Gastrocnemius medialis (tissue), 4 donors: ENCODE measurements around the gene FNDC11. TPM values are rescaled to one million over a fixed set of nuclear protein-coding genes. Genes with fewer than 3 reads are reported as not detected.

ENCODE experiments used
- ATAC-seq, 2 donors: fragments of 150-250 bp; one replicate each; pipeline ENCODE4 v1.9.1; 2016
- DNase-seq, 2 donors: peaks; one replicate each; pipeline ENCODE4 v3.0.0-alpha.2; 2019
- H3K27ac ChIP-seq, 4 donors: fragments of 200-600 bp; sonication (generic); 1 replicate in 1 of 4; 2 replicates in 3 of 4; pipeline ENCODE4 v1.5.1; 2016 to 2018; ENCODE audit warnings: mild to moderate bottlenecking in 2 of 4, moderate library complexity in 1 of 4
- H3K27me3 ChIP-seq, 3 donors: fragments of 200-600 bp; sonication (generic) in 2 of 3; 1 replicate in 1 of 3; 2 replicates in 2 of 3; pipeline versions ENCODE4 v1.5.1 to v1.6.0; 2016 to 2019; ENCODE audit warnings: mild to moderate bottlenecking in 1 of 3, moderate library complexity in 1 of 3
- H3K36me3 ChIP-seq, 2 donors: fragments of 200-600 bp; sonication (generic) in 1 of 2; one replicate each; pipeline ENCODE4 v1.5.1; 2017 to 2018
- H3K4me1 ChIP-seq, 2 donors: fragments of 200-600 bp; sonication (generic) in 1 of 2; one replicate each; pipeline ENCODE4 v1.5.1; 2016 to 2017; ENCODE audit warnings: mild to moderate bottlenecking in 2 of 2
- H3K4me3 ChIP-seq, 4 donors: fragments of 200-600 bp; sonication (generic) in 3 of 4; 1 replicate in 1 of 4; 2 replicates in 3 of 4; pipeline ENCODE4 v1.5.1; 2016 to 2019; ENCODE audit warnings: mild to moderate bottlenecking in 2 of 4
- H3K9me3 ChIP-seq, 3 donors: fragments of 200-600 bp; sonication (generic) in 2 of 3; 1 replicate in 1 of 3; 2 replicates in 2 of 3; pipeline ENCODE4 v1.5.1; 2016 to 2019
- CTCF ChIP-seq, 5 experiments: fragments of 450-650 bp in 3 of 5; fragments of 200-600 bp in 2 of 5; sonication (generic) in 2 of 5; IDR thresholded peaks in 4 of 5; conservative IDR thresholded peaks in 1 of 5; 1 replicate in 4 of 5; 2 replicates in 1 of 5; pipeline ENCODE4 v1.5.1; 2016 to 2019; ENCODE audit warnings: antibody characterized with exemption in 5 of 5, mild to moderate bottlenecking in 3 of 5, moderate library complexity in 3 of 5
- POLR2A ChIP-seq, 2 donors: fragments of 450-650 bp; IDR thresholded peaks; one replicate each; pipeline ENCODE4 v1.6.1; 2017; ENCODE audit warnings: antibody characterized with exemption in 2 of 2, mild to moderate bottlenecking in 2 of 2, moderate library complexity in 2 of 2
- in situ Hi-C, 4 donors: fragments of 200-750 bp; cut with MboI; loops; one replicate each; pipeline versions ENCODE4 v1.15.0 to v1.8.0; 2017; ENCODE audit warnings: low sequenced_read_pairs in 4 of 4
- intact Hi-C: fragments of 100-400 bp; cut with DNase I; formaldehyde crosslinking; loops from one replicate; pipeline ENCODE4 v1.15.1; 2023; ENCODE audit warnings: low total_unique reads
- total RNA-seq, 4 donors: library from RNA; depleted of rRNA; stranded (reverse); fragments of >200 nt; gene quantifications; one replicate each; pipeline versions ENCODE4 v1.1.0 to v1.2.3, GENCODE V29; 2016

Gene FNDC11
- total RNA-seq, 4 donors from 2014 or later, result 0.13 TPM; not detected in 3

- peaks cover 8 to 14% of the 10 kb centered on the region in 2 donors for H3K4me1 ChIP-seq
- in situ Hi-C loops, result no loop called here
- DNase-seq (no peak), ATAC-seq (no peak)
- no peaks in the 10 kb centered on the region for H3K27me3 ChIP-seq
- H3K27ac ChIP-seq, result no peak overlapping the region
- H3K4me3 ChIP-seq, result no peak overlapping the region
- no peak for TF ChIP-seq POLR2A (IDR thresholded peaks at IDR 0.05)
- TF ChIP-seq CTCF (IDR thresholded peaks at IDR 0.05 in 4 of 5, conservative IDR thresholded peaks at IDR 0.05 in 1 of 5), result no peak
- intact Hi-C loops, result no loop called here
- H3K9me3 ChIP-seq, result no peaks in the 10 kb centered on the region
- no peaks in the 10 kb centered on the region for H3K36me3 ChIP-seq
Measured at GRCh38 chr20:63579017-63579694, 25.2 kb downstream of the FNDC11 start.

- in situ Hi-C loops, result no loop called here
- intact Hi-C loops, result no loop called here
Measured at GRCh38 chr20:63580796-63581461, 27.0 kb downstream of the FNDC11 start.

GRCh38 chr20:63582382-63583063 is 28.6 kb downstream of the FNDC11 start:
- no peaks in the 10 kb centered on the region for H3K27me3 ChIP-seq
- H3K4me1 ChIP-seq, result peaks cover 0 to 8% of the 10 kb centered on the region in 2 donors
- H3K9me3 ChIP-seq, result no peaks in the 10 kb centered on the region
- TF ChIP-seq POLR2A (IDR thresholded peaks at IDR 0.05) (no peak), CTCF (IDR thresholded peaks at IDR 0.05 in 4 of 5, conservative IDR thresholded peaks at IDR 0.05 in 1 of 5) (no peak)
- H3K4me3 ChIP-seq, result no peak overlapping the region
- no peak for ATAC-seq
- H3K36me3 ChIP-seq, result peaks cover 0 to 1% of the 10 kb centered on the region in 2 donors
- DNase-seq, result no peak
- intact Hi-C loops, result no loop called here
- H3K27ac ChIP-seq, result no peak overlapping the region
- in situ Hi-C loops, result no loop called here

More at GRCh38 chr20:63580796-63581461, 27.0 kb downstream of the FNDC11 start:
- Histone ChIP-seq H3K4me1 (peaks cover 8% of the 10 kb centered on the region in 2 donors), H3K36me3 (no peaks in the 10 kb centered on the region), H3K27ac (no peak overlapping the region), H3K27me3 (no peaks in the 10 kb centered on the region), H3K4me3 (no peak overlapping the region), H3K9me3 (no peaks in the 10 kb centered on the region)
- DNase-seq (no peak), ATAC-seq (no peak)
- TF ChIP-seq CTCF (IDR thresholded peaks at IDR 0.05 in 4 of 5, conservative IDR thresholded peaks at IDR 0.05 in 1 of 5) (no peak), POLR2A (IDR thresholded peaks at IDR 0.05) (no peak)

- Histone ChIP-seq H3K9me3 (no peaks in the 10 kb centered on the region), H3K27ac (no peak overlapping the region), H3K4me3 (no peak overlapping the region), H3K4me1 (peaks cover 0 to 6% of the 10 kb centered on the region in 2 donors), H3K27me3 (no peaks in the 10 kb centered on the region), H3K36me3 (peaks cover 0 to 31% of the 10 kb centered on the region in 2 donors)
- no peak for TF ChIP-seq CTCF (IDR thresholded peaks at IDR 0.05 in 4 of 5, conservative IDR thresholded peaks at IDR 0.05 in 1 of 5)
- no peak for TF ChIP-seq POLR2A (IDR thresholded peaks at IDR 0.05)
- intact Hi-C loops, result no loop called here
- DNase-seq, result no peak
- ATAC-seq, result no peak
- in situ Hi-C loops, result no loop called here
Measured at GRCh38 chr20:63585616-63586565, 31.9 kb downstream of the FNDC11 start.
